Pulmonary artery endothelial cell (primary cell): ENCODE results near the gene MT1G. TPM values are rescaled to one million over a fixed set of nuclear protein-coding genes. Genes with fewer than 3 reads are reported as not detected.
"Not testable (repeated sequence)": the region's sequence is repeated elsewhere in the genome, so short reads cannot be mapped to it uniquely, and the experiment has no call there.

Experiments
- DNase-seq: peaks from one replicate; pipeline ENCODE4 v3.0.0-alpha.2; 2011; ENCODE audit warnings: low read depth, low spot score
- total RNA-seq: library from RNA; depleted of rRNA; stranded (reverse); fragments of >200 nt; gene quantifications from 2 replicates; pipeline ENCODE4 v1.2.3, GENCODE V29; 2014

The MT1G gene
- total RNA-seq, 1 donor from 2014 or later: not detected

- not testable (repeated sequence) for DNase-seq
Measured at GRCh38 chr16:56621665-56622445, 46.0 kb downstream of the MT1G start.

- no peak for DNase-seq
Measured at GRCh38 chr16:56620339-56620897, 47.4 kb downstream of the MT1G start.

GRCh38 chr16:56618138-56618537 is 49.7 kb downstream of the MT1G start:
- DNase-seq: no peak

GRCh38 chr16:56617212-56618085 is 50.4 kb downstream of the MT1G start:
- DNase-seq: no peak

Other genes with a start within 250 kb of the MT1G start
- gene AMFR, start 242.5 kb downstream of the MT1G start, total RNA-seq: 241 and 263 TPM in 2 replicates
- 135 and 158 TPM in 2 replicates for gene NUDT21, start 216.7 kb downstream of the MT1G start, total RNA-seq
- 87.0 and 152 TPM in 2 replicates for gene OGFOD1, start 216.5 kb downstream of the MT1G start, total RNA-seq
- gene BBS2, start 148.0 kb downstream of the MT1G start, total RNA-seq: 29.7 and 49.2 TPM in 2 replicates
- gene MT4, start 103.0 kb downstream of the MT1G start, total RNA-seq: not detected in 2 replicates
- not detected in 2 replicates for gene MT3, start 78.5 kb downstream of the MT1G start, total RNA-seq
- 227 and 304 TPM in 2 replicates for gene MT2A, start 59.5 kb downstream of the MT1G start, total RNA-seq
- 132 and 284 TPM in 2 replicates for gene MT1E, start 42.3 kb downstream of the MT1G start, total RNA-seq
- gene MT1M, start 35.4 kb downstream of the MT1G start, total RNA-seq: 3.5 and 8.8 TPM in 2 replicates
- gene MT1A, start 29.4 kb downstream of the MT1G start, total RNA-seq: 4.2 and 9.4 TPM in 2 replicates
- gene MT1B, start 16.2 kb downstream of the MT1G start, total RNA-seq: not detected in 2 replicates
- gene MT1F, start 10.1 kb downstream of the MT1G start, total RNA-seq: 0.59 and 2.4 TPM in 2 replicates
- gene MT1H, start 1.7 kb upstream of the MT1G start, total RNA-seq: not detected in 2 replicates
- gene MT1X, start 14.4 kb upstream of the MT1G start, total RNA-seq: 26.1 and 29.9 TPM in 2 replicates
- gene NUP93, start 62.1 kb upstream of the MT1G start, total RNA-seq: 111 and 118 TPM in 2 replicates
- not detected in 2 replicates for gene SLC12A3, start 197.1 kb upstream of the MT1G start, total RNA-seq